Kidney glomerular epithelial cell (primary cell): Measurements from ENCODE around the gene HP1BP3.
"Not testable (repeated sequence)": the region's sequence is repeated elsewhere in the genome, so short reads cannot be mapped to it uniquely, and the experiment has no call there.

Source experiments
- DNase-seq: peaks from one replicate; lab custom pipeline; 2025; lab: John Stamatoyannopoulos, UW

HP1BP3 gene, protein sequence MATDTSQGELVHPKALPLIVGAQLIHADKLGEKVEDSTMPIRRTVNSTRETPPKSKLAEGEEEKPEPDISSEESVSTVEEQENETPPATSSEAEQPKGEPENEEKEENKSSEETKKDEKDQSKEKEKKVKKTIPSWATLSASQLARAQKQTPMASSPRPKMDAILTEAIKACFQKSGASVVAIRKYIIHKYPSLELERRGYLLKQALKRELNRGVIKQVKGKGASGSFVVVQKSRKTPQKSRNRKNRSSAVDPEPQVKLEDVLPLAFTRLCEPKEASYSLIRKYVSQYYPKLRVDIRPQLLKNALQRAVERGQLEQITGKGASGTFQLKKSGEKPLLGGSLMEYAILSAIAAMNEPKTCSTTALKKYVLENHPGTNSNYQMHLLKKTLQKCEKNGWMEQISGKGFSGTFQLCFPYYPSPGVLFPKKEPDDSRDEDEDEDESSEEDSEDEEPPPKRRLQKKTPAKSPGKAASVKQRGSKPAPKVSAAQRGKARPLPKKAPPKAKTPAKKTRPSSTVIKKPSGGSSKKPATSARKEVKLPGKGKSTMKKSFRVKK

DNA sequence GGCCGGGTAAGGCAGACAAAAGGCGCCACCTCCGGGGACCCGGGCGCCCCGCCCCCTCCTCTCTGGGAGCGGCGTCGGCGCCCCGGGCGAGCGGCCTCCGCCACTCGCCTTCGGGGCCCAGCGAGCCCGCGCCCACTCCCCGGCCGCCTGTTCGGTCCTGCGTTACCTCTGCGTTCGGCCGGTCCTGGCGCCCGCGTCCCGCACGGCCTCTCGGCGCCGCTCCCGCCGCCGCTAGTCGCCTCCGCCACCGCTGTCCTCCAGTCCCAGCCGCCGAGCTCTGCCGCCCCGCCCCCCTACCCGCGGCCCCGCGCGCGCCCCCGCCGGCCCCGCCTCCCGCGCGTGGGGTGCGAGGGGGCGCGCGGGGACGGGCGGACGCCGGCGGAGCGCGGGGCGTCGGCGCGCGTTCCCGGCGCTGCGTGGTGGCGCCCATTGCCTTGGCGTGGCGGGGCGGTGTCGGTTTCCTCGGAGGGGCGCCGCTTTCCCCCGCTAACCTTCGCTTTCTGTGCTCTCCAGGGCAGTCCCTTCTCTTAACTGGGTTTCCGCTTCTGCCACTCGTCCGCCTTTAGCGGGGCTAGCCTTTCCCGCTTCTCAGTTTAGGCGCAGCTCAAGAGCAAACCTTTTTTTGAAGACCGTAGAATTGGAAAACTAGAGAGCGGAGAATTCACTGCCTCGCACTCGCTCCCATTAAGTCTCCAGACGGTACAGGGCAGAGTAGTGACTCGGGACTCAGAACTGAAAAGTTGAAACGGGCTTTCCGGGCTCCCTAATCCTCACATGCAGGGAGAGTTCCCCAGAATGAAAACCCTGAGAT is at the start of gene HP1BP3:
Gene HP1BP3, minus strand, starts transcription at position 279 of the 811 bp plus-strand sequence. CDS start 6,867 bp downstream, outside the sequence.
- peak; percentile 57 for DNase-seq

DNA sequence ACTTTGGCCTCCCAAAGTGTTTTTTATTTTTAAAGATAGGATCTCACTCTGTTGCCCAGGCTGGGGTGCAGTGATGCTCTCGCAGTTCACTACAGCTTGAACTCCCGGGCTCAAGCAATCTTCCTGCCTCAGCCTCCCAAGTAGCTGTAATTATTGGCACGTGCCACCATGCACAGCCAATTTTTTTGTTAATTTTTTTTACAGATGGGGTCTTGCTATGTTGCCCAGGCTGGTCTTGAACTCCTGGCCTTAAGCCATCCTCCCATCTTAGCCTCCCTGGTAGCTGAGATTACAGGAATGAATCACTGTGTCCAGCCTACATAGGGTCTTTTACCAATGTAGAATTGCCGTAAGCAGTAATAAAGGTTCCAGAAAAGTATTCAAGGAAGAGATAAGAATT is 49.1 kb upstream of the HP1BP3 start:
- no peak for DNase-seq

DNA sequence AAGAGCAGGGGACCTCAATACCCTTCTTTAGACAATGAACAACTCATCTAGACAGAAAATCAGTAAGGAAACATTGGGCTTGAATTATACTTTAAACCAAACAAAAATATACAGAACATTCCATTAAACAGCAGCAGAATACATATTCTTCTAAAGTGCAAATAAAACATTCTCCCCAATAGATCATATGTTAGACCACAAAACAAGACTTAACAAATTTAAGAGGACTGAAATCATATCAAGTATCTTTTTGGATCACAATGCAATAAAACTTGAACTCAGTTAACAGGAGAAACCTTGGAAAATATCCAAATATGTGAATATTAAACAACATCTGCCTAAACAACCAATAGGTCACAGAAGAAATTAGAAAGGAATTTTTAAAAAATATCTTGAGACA is 47.7 kb upstream of the HP1BP3 start:
- DNase-seq, result no peak

DNA sequence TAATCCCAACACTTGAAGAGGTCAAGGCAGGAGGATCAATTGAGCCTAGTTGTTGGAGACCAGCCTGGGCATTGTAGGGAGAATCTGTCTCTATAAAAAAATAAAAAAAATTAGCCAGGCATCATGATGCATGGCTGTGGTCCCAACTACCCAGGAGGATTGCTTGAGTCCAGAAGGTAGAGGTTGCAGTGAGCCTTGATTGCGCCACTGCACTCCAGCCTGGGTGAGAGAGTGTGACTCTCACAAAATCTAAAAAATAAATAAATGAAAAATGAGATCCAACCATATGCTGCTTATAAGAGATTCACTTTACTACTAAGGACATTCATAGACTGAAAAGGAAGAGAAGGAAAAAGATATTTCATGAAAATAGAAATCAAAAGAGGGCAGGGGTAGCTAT is 47.1 kb upstream of the HP1BP3 start:
- DNase-seq, result no peak

DNA sequence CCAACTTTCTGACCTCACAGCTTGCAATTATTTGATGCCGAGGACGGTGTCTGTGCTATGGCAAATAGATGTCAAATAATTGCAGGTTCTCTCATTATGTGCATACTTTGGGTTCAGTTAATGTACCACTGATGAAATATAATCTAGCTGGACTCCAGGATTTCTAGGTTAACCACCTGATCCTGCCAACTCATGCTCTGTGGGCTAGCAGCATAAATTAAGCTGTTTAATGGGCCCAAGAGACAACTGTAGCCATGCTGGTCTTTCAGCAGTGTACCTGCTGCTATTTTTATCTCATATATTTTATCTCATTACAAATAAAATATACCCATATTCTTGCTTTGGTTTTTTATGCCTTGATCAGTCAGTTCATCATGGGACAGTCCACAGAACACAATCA is 43.3 kb upstream of the HP1BP3 start:
- DNase-seq, result no peak

DNA sequence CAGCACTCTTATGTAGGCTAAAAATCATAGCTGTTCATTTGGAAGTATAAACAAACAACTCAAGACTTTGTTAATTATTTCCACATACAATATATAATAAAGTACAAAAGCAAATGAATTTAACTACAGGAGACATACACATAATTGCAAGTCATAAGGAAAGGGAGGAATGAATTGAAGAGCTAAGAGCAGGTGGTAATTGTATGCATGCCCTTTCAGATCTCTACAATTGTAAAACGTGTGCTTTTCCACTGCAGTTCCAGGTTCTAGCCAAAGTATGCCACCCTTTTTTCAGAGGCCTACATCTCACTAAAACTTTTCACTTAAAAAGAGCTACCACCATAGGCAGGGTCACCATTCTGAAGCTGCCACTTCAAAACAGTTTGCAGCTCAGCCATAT is 42.8 kb upstream of the HP1BP3 start:
- DNase-seq, result no peak

DNA sequence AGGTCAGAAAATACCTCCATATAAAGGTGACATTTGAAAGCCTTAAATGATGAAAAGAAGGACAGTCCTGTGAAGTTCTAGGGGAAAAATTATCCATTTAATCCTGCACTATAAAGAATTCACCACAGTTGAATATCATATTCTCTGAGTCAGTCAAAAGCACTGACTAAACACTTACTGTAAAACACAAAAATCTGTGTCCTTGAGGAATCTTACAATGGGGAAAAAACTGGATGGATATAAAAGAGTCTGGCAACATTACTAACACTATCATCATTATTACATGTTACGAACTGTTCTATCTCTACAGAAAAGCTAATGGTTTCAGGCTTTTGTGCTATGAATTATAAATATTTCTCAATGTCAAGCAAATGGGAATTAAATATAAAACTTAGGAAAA is 42.4 kb upstream of the HP1BP3 start:
- no peak for DNase-seq

DNA sequence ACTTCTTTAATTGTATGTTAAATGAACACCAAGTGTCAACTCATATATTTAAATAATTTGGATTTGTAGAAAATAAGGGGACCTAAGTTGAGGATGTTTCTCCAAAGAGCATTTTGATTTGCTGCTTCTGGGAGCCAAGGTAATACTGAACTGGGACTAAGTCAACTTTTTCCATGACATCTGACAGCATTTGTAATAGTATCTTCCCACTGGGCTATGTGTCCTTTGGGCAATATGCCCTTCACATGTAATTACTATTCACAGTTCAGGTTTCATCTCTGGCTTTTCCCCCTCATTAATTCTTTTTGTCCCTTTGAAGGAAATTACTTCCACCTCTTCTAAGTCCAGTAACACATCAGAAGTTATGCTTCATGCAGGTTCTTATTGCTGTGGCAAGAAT is 36.7 kb upstream of the HP1BP3 start:
- no peak for DNase-seq

DNA sequence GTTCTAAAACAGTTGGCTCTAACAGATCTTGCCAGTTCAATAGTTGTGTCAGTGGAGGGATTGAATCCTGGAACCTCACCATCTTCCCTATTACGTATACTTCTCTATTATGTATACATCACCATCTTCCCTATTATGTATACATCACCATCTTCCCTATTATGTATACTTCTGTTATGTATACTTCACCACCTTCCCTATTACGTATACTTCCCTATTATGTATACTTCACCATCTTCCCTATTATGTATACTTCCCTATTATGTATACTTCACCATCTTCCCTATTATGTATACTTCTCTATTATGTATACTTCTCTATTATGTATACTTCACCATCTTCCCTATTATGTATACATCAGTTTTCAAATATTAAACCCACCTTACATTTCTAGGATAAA is 34.4 kb upstream of the HP1BP3 start:
- no peak for DNase-seq

DNA sequence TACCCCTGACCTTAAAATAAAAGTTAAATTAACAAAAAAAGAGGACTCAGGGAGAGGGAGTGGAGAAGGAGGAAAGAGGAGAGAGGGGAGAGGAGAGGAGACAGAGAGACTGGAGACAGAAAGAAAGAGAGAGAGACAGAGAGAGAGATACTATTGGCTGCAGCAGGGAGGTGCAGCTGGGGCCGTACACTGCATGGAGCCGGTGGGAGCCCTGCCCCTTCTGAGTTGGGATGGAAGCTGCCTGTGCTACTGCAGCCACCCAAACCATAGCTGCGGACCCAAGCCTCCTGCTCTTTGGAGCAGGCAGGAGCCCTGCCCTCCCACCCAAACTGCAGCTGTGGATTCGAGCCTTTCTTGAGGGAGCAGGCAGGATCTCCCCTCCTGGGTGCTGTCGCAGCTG is 32.7 kb upstream of the HP1BP3 start:
- DNase-seq, result no peak

DNA sequence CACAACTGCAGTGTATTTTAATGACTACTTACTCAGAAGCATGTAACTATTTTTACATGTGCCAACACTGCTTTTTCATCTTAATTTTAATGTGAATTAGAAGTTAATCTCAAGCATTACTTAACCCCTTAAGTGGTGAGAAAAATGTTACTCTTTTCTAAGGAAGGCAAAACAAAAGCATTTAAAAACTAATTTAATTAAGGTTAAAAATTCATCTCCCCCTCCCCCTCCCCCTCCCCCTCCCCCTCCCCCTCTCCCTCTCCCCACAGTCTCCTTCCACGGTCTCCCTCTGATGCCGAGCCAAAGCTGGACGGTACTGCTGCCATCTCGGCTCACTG is 27.4 kb upstream of the HP1BP3 start:
- DNase-seq, result no peak

DNA sequence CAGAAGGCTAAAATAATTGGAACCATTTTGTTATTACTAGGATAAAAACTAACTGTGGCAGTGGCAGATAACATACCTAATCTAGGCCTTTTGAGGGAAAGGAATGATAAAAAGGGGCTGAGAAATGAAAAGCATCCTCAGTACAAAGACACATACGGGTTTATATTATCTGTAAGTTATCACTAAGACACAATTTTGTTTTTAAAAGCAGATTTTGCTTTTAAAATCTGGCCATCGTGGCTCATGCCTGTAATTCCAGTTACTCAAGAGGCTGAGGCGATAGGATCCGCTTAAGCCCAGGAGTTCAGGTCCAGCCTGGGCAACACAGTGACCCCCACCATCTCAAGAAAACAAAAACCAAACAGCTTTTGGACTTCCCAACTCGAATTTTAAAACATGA is 24.8 kb upstream of the HP1BP3 start:
- no peak for DNase-seq

DNA sequence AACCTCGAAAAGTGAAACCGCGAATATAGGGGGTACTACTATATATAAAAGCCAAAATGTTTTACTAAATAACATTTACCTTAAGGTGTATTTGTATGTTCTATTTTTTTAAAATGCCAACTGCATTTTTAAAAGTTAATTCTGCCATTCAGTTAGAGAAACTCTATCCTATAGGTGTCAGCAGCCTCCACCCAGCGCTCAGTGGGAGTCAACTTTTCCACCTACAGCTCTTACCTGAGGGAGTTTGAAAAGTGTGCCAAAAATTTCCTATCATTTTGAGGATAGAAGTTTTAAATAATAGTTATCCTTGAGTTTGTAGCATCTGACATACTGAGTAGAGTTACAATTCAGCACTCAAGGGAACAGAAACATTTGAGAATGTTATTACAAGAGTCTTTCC is 6.1 kb upstream of the HP1BP3 start:
- no peak for DNase-seq

DNA sequence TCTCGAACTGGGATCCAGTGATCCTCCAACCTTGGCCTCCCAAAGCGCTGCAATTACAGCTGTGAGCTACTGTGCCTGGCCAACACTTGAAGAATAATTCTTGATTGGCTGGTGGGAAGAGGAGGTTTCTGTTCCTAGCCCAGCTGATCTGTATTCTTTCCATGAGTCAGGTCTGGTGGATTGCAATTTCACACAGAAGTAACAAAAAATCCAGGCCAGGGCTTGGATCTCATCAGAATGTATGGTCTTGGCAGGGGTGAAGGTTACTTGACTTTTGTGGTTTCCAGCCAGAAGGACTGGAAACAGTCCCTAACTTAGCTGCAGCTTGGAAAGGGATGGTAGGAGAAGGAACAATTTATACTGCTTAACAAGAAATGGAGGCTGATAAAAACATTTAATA is 5.1 kb upstream of the HP1BP3 start:
- DNase-seq, result no peak

DNA sequence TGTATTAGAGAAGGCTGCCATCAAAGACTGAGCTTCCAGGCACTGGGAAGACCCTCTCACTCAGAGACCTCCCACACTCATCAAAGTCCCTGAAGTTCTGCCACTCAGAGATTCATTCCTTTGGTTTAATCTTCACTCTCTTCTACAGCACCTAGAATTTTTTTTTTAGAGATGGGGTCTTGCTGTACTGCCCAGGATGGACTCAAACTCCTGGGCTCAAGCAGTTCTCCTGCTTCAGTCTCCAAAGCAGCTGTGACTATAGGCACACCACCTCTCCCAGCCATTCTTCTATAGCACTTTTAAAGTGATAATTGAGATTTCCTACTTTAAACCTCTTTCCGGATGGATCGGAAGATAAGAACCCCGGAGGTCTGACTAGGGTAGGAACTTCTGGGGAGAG is 3.7 kb upstream of the HP1BP3 start:
- no peak for DNase-seq

DNA sequence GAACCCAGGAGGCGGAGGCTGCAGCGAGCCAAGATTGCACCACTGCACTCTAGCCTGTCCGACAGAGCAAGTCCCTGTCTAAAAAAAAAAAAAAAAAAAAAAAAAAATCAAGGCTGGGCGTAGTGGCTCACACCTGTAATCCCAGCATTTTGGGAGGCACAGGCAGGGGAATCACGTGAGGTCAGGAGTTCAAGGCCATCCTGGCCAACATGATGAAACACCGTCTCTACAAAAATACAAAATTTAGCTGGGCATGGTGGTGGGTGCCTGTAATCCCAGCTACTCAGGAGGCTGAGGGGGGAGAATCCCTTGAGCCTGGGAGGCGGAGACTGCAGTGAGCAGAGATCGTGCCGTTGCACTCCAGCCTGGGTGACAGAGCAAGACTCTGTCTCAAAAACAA is 2.5 kb upstream of the HP1BP3 start:
- DNase-seq, result not testable (repeated sequence)

DNA sequence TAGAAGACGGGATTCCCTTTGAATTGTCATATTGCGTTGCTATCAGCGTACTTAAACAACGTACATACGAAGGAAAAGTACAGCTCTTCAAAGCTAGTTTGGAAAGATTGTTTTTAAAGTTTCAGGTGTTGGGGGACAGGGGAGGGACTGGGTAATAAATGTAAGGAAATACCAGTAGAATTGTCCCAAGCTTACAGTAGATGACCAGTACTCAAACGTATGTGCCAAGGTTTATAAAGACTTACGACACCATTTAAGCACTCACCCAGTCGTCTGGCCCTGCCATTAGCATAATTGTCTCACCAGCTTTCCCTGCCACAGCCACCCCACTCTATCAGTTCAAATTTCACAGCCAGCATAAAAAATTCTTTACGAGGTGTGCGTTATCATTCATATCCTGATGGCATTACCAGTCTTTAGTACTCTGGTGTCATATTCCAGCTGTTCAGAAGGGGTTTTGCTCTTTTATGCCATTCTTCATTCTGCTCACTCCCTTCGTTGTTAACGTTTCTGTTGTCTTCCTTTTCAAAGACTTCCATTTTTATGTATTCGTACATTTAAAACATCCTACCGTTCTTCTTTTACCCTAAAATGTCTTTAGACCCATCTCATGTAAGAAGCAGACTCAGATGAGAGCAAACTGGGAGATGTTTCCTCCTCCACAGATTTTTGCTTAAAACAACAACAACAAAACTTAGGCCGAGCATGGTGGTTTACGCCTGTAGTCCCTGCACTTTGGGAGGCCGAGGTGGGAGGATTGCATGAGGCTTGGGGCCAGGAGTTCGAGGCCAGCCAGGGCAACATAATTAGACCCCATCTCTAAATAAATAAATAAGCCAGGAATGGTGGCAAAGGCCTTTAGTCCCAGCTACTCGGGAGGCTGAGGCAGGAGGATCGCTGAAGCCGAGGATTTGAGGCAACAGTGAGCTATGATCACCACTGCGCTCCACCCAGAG is 1.0 kb upstream of the HP1BP3 start:
- peak; percentile 51 for DNase-seq

DNA sequence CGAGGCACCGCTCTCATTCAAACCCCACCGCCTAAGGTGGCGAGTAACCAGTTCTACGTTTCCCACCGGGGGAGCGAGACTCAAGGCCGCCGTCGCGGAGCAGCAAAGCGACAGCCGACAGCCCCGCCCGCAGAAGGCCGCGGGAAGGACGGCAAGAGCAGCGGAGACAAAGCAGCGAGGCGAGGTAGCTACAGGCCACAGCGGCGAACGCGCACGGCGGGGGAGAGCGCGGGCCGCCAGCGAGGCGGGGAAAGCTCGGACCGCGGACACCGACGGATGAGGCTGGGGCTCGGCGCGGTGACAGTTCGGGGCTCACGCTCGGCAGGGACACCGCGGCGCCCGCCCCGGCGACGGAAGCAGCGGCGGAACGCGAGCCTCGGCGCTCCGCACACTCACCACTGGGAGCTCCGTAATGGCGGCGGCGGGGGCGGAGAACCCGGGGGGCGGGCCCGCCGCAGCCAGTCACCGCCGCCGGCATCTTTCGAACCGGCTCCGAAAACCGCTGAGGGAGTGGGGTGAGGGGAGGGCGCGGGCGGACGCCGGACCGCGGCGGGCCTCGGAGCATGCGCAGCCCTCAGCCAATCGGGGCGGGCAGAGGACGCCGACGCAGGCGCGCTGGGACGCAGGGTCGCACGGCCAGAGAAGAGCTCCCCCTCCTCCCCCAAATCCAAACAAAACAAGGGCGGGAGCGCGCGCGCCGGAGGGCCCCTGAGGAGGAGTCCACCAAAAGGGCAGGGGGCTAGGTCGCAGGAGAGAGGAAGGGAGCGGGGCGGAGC is 666 bp downstream of the HP1BP3 start:
- peak; percentile 87 for DNase-seq

DNA sequence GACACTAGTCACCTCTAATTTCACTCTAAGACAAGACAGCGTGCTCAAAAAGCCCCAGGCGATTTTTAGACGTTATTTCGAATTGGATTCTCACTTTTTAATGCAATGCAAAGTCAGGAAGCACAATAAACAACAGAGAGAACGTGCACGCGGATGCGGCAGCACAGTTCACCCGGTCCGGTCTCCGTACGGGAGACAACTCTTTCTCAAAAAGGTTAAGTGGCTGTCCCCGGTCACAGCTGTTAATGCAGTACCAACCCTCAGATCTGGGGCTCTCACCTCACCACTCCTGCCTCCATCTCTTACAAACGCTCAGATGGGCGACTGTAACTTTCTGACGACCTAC is 1.2 kb downstream of the HP1BP3 start:
- peak; percentile 55 for DNase-seq

DNA sequence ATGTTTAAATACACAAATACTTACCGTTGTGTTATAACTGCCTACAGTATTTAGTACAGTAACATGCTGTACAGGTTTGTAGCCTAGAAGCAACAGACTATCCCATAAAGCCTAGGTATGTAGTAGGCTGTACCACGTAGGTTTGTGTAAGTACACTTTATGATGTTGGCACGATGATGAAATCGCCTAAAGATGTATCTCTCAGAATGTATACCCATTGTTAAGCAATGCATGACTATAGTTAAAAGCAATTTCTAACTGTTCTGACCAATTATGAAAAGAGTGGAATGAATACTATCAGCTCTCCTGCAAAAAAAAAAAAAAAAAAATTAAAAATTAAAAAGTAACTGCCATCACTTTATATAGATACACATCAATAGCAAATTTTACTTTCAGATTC is 11.4 kb downstream of the HP1BP3 start:
- DNase-seq, result no peak

DNA sequence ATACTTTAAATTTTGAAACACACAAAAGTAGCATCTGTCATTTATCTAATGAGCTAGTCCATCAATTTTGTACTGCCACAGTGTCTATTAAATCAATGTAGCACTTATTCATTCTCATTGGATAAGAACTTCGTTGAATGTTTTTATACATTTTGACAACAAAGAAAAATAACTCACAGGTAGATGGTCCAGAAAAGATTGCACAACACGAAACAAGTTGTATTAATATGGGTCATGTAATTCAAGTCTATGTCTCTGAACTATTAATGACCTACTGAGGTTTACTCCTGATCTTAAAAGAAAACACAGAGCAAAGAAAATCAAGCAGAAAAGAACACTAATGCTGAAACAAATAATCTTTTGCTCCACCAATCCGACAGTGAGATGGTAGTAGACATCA is 15.3 kb downstream of the HP1BP3 start:
- DNase-seq, result no peak
